ENCODE data around the gene RBM14.

- no peak; the same call in 1 of the 2 replicates for TF ChIP-seq CTCF (IDR thresholded peaks at IDR 0.05; ENCODE audit: low read length)
- TF ChIP-seq EZH2 (optimal IDR thresholded peaks at IDR 0.05; ENCODE audit: low read depth, low read length): no peak
These were observed 22.0 kb downstream of the RBM14 start, which contains the start of gene RBM4 for GRCh38 chr11:66638177-66639065.
